Spinal cord (tissue), 10 donors: Measurements from ENCODE around the gene GRPR. TPM values are rescaled to one million over a fixed set of nuclear protein-coding genes. Genes with fewer than 3 reads are reported as not detected.
A peak's percentile ranks its signal among the peaks of the same experiment; 100 is the strongest.
"Not testable (repeated sequence)": the region's sequence is repeated elsewhere in the genome, so short reads cannot be mapped to it uniquely, and the experiment has no call there.

Experiments used
- DNase-seq, 6 donors: peaks; one replicate each; pipeline versions ENCODE4 v3.0.0 to v3.0.0-alpha.2; 2013 to 2015; ENCODE audit warnings: low spot score in 6 of 6, low read depth in 4 of 6
- H3K27ac ChIP-seq: one replicate; pipeline ENCODE4 v1.5.1; 2013; ENCODE audit warnings: low read depth, low read length, control low read depth
- H3K27me3 ChIP-seq: one replicate; pipeline ENCODE4 v1.6.1; 2013; ENCODE audit warnings: low read length; ENCODE audit not compliant: control insufficient read depth, insufficient read depth
- H3K36me3 ChIP-seq: one replicate; pipeline ENCODE4 v1.6.1; 2013; ENCODE audit warnings: low read length; ENCODE audit not compliant: control insufficient read depth, insufficient read depth
- H3K4me1 ChIP-seq: one replicate; pipeline ENCODE4 v1.6.1; 2013; ENCODE audit warnings: low read length; ENCODE audit not compliant: control insufficient read depth, insufficient read depth
- H3K4me3 ChIP-seq: one replicate; pipeline ENCODE4 v1.5.1; 2013; ENCODE audit warnings: low read depth, low read length, control low read depth
- H3K9me3 ChIP-seq: one replicate; pipeline ENCODE4 v1.6.1; 2013; ENCODE audit warnings: low read length; ENCODE audit not compliant: control insufficient read depth, insufficient read depth
- WGBS: methylation state at CpG from one replicate; pipeline ENCODE4 v1.1.5; 2013; ENCODE audit warnings: missing lambda C conversion rate; ENCODE audit not compliant: insufficient coverage; 5-methylcytosine and 5-hydroxymethylcytosine counted together
- polyA plus RNA-seq, 2 donors: library from polyadenylated mRNA; unstranded; fragments of 120-200 nt; gene quantifications; one replicate each; pipeline ENCODE4 v1.2.1, GENCODE V29; 2013; ENCODE audit not compliant: insufficient read length in 2 of 2
- total RNA-seq, 2 donors: library from RNA; depleted of rRNA in 1 of 2; stranded (reverse); fragments of 120-200 nt in 1 of 2; fragments of >200 nt in 1 of 2; gene quantifications; one replicate each; pipeline versions ENCODE4 v1.2.3 to v1.2.4, GENCODE V29; 2013 to 2014
- donor health status: healthy.

GRPR gene
- total and polyA plus RNA-seq, 4 donors, result 0.47 to 2.8 (median 0.60) TPM

GRCh38 chrX:16167181-16167580, 43.8 kb downstream of the GRPR start, which contains the start of gene MAGEB17:
MAGEB17 (plus strand) TSS chrX:16167481; CDS start chrX:16170383, 2,902 bp downstream.
- H3K4me1 ChIP-seq, result no peaks in the 10 kb centered on the region
- H3K36me3 ChIP-seq, result no peaks in the 10 kb centered on the region
- 65% methylated on average over 3 of the region's 5 CpGs for WGBS
- DNase-seq, result no peak
- no peak within 1 kb of the TSS for H3K27ac ChIP-seq
- no peak within 1 kb of the TSS for H3K4me3 ChIP-seq
- peaks cover 17% of the 10 kb centered on the region for H3K27me3 ChIP-seq
- no peaks in the 10 kb centered on the region for H3K9me3 ChIP-seq

DNA sequence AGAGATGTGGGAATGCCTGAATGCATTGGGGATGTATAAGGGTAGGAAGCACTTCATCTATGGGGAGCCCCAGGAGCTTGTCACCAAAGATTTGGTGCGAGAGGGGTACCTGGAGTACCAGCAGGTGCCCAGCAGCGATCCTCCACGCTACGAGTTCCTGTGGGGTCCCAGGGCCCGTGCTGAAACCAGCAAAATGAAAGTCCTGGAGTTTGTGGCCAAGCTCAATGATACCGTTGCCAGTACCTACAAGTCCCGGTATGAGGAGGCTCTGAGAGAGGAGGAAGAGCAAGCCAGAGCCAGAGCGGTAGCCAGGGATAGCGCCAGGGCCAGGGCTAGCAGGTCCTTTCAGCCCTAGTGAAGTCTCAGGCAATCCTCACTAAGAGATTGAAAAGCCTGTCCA, 47.7 kb downstream of the GRPR start:
- WGBS, result 96% methylated on average over 9 of the region's 9 CpGs
- peaks cover 18% of the 10 kb centered on the region for H3K27me3 ChIP-seq
- no peak overlapping the region for H3K4me3 ChIP-seq

DNA sequence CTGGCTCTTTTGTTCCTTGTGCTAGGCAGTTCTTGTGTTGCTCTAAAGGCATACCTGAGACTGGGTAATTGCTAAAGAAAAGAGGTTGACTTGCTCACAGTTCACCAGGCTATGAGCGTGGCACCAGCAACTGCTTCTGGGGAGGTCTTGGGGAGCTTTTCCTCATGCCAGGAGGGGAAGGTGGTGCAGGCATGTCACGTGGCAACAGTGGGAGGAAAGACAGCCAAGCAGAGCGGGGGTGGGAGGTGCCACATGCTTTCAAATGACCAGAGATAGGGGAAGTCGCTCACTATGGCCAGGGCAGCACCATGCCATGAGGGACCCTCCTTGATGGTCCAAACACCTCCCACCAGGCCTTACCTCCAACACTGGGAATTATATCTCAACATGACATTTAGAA, 48.6 kb downstream of the GRPR start:
- no peak for DNase-seq
- WGBS, result 81% methylated on average over 2 of the region's 4 CpGs
- Histone ChIP-seq H3K36me3 (no peaks in the 10 kb centered on the region), H3K4me3 (no peak overlapping the region), H3K9me3 (no peaks in the 10 kb centered on the region), H3K27me3 (peaks cover 18% of the 10 kb centered on the region), H3K4me1 (no peaks in the 10 kb centered on the region), H3K27ac (no peak overlapping the region)

More for the DNA sequence above, 47.7 kb downstream of the GRPR start:
- Histone ChIP-seq H3K36me3 (no peaks in the 10 kb centered on the region), H3K27ac (no peak overlapping the region), H3K4me1 (no peaks in the 10 kb centered on the region), H3K9me3 (no peaks in the 10 kb centered on the region)
- no peak for DNase-seq

GRCh38 chrX:16172391-16172790, 49.0 kb downstream of the GRPR start:
- no CpG with 5 or more reads among the region's 3 CpGs for WGBS
- no peak overlapping the region for H3K4me3 ChIP-seq

GRCh38 chrX:16175329-16176061, 52.1 kb downstream of the GRPR start:
- WGBS, result 67% methylated on average over 1 of the region's 3 CpGs
- Histone ChIP-seq H3K27ac (no peak overlapping the region), H3K4me1 (no peaks in the 10 kb centered on the region), H3K4me3 (no peak overlapping the region), H3K36me3 (no peaks in the 10 kb centered on the region), H3K9me3 (no peaks in the 10 kb centered on the region), H3K27me3 (peaks cover 10% of the 10 kb centered on the region)
- no peak for DNase-seq

More at GRCh38 chrX:16172391-16172790, 49.0 kb downstream of the GRPR start:
- H3K4me1 ChIP-seq, result no peaks in the 10 kb centered on the region
- no peaks in the 10 kb centered on the region for H3K36me3 ChIP-seq
- no peak for DNase-seq
- no peak overlapping the region for H3K27ac ChIP-seq
- no peaks in the 10 kb centered on the region for H3K9me3 ChIP-seq
- peaks cover 18% of the 10 kb centered on the region for H3K27me3 ChIP-seq

GRCh38 chrX:16177260-16177659, 53.9 kb downstream of the GRPR start:
- no CpG with 5 or more reads among the region's 2 CpGs for WGBS
- no peak overlapping the region for H3K27ac ChIP-seq
- H3K27me3 ChIP-seq, result peaks cover 4% of the 10 kb centered on the region
- H3K9me3 ChIP-seq, result no peaks in the 10 kb centered on the region
- no peaks in the 10 kb centered on the region for H3K36me3 ChIP-seq
- H3K4me1 ChIP-seq, result no peaks in the 10 kb centered on the region
- no peak for DNase-seq
- no peak overlapping the region for H3K4me3 ChIP-seq

DNA sequence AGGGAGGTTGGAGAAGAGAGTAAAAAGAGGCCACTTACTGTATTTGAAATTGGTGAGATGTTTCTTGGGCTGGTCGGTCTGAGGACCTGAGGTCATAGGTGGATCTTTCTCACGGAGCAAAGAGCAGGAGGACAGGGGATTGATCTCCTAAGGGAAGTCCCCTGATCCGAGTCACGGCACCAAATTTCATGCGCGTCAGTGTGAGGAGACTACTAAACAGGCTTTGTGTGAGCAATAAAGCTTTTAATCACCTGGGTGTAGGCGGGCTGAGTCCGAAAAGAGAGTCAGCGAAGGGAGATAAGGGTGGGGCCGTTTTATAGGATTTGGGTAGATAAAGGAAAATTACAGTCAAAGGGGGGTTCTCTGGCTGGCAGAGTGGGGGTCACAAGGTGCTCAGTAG, 60.5 kb downstream of the GRPR start:
- not testable (repeated sequence) for H3K9me3 ChIP-seq, H3K4me1 ChIP-seq, H3K36me3 ChIP-seq, DNase-seq, H3K4me3 ChIP-seq, H3K27ac ChIP-seq
- WGBS, result 93% methylated on average over 5 of the region's 10 CpGs
- peaks cover 13% of the 10 kb centered on the region for H3K27me3 ChIP-seq

DNA sequence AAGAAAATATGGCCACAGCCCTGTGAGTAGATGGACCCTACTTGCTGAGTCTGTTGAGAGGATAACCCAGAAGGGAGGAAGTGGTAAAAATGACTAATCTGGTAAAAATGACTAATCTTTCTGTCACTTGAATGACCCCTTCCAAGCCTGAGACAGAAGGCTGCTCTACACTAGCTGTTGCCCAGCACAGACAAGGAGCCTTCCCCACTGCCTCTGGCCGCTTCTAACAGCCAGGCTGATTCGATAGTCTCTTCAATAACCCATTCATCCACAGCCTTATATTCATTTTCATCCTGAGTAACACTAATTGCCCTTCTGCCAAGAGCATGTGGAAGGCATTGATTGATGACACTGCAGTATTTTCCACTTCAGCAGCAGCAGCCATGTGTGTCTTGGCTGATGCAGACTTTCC, 62.4 kb downstream of the GRPR start:
- DNase-seq, result peak in 2 of 6 donors; percentile 1 to 59
- 33% methylated on average over 2 of the region's 2 CpGs for WGBS

GRCh38 chrX:16186380-16187007, 63.1 kb downstream of the GRPR start:
- peaks cover 17% of the 10 kb centered on the region for H3K27me3 ChIP-seq

More for the DNA sequence above, 62.4 kb downstream of the GRPR start:
- Histone ChIP-seq H3K4me1 (no peaks in the 10 kb centered on the region), H3K27me3 (peaks cover 17% of the 10 kb centered on the region), H3K36me3 (no peaks in the 10 kb centered on the region), H3K27ac (no peak overlapping the region), H3K9me3 (no peaks in the 10 kb centered on the region), H3K4me3 (no peak overlapping the region)

More at GRCh38 chrX:16186380-16187007, 63.1 kb downstream of the GRPR start:
- DNase-seq, result no peak
- Histone ChIP-seq H3K9me3 (no peaks in the 10 kb centered on the region), H3K4me3 (no peak overlapping the region), H3K27ac (no peak overlapping the region), H3K36me3 (no peaks in the 10 kb centered on the region), H3K4me1 (no peaks in the 10 kb centered on the region)
- 30% methylated on average over 3 of the region's 3 CpGs for WGBS
